ENCODE data around the gene TMEM59. TPM values are rescaled to one million over a fixed set of nuclear protein-coding genes. Genes with fewer than 3 reads are reported as not detected.

Gene TMEM59
- polyA plus RNA-seq, 3 donors: 169 to 925 (median 831) TPM

DNA sequence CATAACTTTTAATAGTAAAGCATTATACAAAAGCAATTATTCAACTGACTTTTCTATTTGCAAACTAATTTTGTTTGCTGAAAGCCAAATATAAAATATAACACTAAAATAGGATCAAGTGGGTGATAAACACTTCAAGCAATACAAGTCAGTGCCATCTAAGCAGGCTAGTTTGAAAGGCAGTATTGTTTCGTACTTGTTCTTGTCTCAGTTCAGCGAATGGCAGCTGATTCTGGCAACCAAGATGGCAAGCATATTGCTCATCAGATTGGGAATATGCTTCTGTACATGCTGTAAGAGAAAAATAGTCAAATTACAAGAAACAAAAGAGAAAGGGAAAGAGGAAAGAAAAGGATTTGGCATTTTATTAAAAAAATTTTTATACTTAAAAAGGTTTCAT, 7.5 kb downstream of the TMEM59 start:
- intact Hi-C loops (cut with micrococcal nuclease): no loop called here

DNA sequence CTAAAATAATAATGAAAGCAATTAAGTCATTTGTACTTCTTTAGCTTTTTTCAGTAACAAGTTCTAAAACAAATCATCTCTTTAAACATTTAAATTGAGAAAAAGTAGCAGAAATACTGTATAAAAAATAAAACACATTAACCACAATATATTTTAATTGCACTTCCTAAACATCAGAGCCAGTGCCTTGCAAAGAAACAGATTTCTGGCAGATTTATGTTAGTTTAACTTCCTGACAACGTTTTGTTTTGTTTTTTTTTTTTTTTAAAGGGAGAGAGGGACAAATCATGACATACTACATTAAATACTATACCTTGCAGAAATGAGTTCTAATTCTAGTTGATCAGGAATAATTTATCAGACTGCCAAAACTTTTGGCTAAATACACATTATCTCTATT, 11.2 kb downstream of the TMEM59 start:
- Mint-ChIP-seq H3K27me3 (ENCODE audit: low read depth in 3 of 3) (no peaks in the 10 kb centered on the region), H3K4me1 (no peaks in the 10 kb centered on the region), H3K27ac (no peak overlapping the region), H3K36me3 (peaks cover 66 to 83% of the 10 kb centered on the region in 2 donors), H3K4me3 (no peak overlapping the region), H3K9me3 (no peaks in the 10 kb centered on the region)
- no CpG with 5 or more reads among the region's 1 CpG for WGBS (ENCODE audit: insufficient coverage)
- Histone ChIP-seq H4K20me1 (ENCODE audit: insufficient read depth, low read length) (peaks cover 52% of the 10 kb centered on the region), H3K9ac (ENCODE audit: insufficient read depth, low read length, poor library complexity, severe bottlenecking) (no peak overlapping the region), H3K4me2 (replicated peaks; ENCODE audit: extremely low read depth, low read length, poor library complexity, severe bottlenecking) (no peak overlapping the region), H3K36me3 (replicated peaks in 1 of 2; ENCODE audit: control insufficient read depth in 1 of 2, insufficient read depth in 2 of 2, low read length in 2 of 2) (peaks cover 91 to 95% of the 10 kb centered on the region in 2 donors), H2AFZ (ENCODE audit: insufficient read depth, low read depth, low read length, poor library complexity, severe bottlenecking) (no peak overlapping the region), H3K27me3 (ENCODE audit: control insufficient read depth in 2 of 2, insufficient read depth in 2 of 2, low read length in 2 of 2) (no peaks in the 10 kb centered on the region), H3K4me1 (ENCODE audit: control insufficient read depth in 1 of 2, insufficient read depth in 2 of 2, low read length in 2 of 2) (no peaks in the 10 kb centered on the region), H3K27ac (ENCODE audit: low read depth in 1 of 2, low read length in 2 of 2) (no peak overlapping the region), H3K79me2 (ENCODE audit: insufficient read depth, low read length) (peaks cover 33% of the 10 kb centered on the region), H3K9me3 (replicated peaks in 1 of 2; ENCODE audit: control insufficient read depth in 1 of 2, insufficient read depth in 1 of 2, low read length in 2 of 2) (no peaks in the 10 kb centered on the region), H3K4me3 (replicated peaks in 1 of 3; ENCODE audit: low read depth in 2 of 3, low read length in 3 of 3) (no peak overlapping the region)
- TF ChIP-seq, protein P1, sequence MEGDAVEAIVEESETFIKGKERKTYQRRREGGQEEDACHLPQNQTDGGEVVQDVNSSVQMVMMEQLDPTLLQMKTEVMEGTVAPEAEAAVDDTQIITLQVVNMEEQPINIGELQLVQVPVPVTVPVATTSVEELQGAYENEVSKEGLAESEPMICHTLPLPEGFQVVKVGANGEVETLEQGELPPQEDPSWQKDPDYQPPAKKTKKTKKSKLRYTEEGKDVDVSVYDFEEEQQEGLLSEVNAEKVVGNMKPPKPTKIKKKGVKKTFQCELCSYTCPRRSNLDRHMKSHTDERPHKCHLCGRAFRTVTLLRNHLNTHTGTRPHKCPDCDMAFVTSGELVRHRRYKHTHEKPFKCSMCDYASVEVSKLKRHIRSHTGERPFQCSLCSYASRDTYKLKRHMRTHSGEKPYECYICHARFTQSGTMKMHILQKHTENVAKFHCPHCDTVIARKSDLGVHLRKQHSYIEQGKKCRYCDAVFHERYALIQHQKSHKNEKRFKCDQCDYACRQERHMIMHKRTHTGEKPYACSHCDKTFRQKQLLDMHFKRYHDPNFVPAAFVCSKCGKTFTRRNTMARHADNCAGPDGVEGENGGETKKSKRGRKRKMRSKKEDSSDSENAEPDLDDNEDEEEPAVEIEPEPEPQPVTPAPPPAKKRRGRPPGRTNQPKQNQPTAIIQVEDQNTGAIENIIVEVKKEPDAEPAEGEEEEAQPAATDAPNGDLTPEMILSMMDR (IDR thresholded peaks at IDR 0.05): no peak
- DNase-seq: no peak
- intact Hi-C loops (cut with micrococcal nuclease): no loop called here

More for the DNA sequence above, 7.5 kb downstream of the TMEM59 start:
- Histone ChIP-seq H2AFZ (ENCODE audit: insufficient read depth, low read depth, low read length, poor library complexity, severe bottlenecking) (no peak overlapping the region), H3K36me3 (replicated peaks in 1 of 2; ENCODE audit: control insufficient read depth in 1 of 2, insufficient read depth in 2 of 2, low read length in 2 of 2) (peaks cover 57 to 68% of the 10 kb centered on the region in 2 donors), H3K4me3 (replicated peaks in 1 of 3; ENCODE audit: low read depth in 2 of 3, low read length in 3 of 3) (no peak overlapping the region), H3K9me3 (replicated peaks in 1 of 2; ENCODE audit: control insufficient read depth in 1 of 2, insufficient read depth in 1 of 2, low read length in 2 of 2) (no peaks in the 10 kb centered on the region), H3K9ac (ENCODE audit: insufficient read depth, low read length, poor library complexity, severe bottlenecking) (no peak overlapping the region), H3K79me2 (ENCODE audit: insufficient read depth, low read length) (peaks cover 69% of the 10 kb centered on the region), H3K27me3 (ENCODE audit: control insufficient read depth in 2 of 2, insufficient read depth in 2 of 2, low read length in 2 of 2) (no peaks in the 10 kb centered on the region), H3K4me1 (ENCODE audit: control insufficient read depth in 1 of 2, insufficient read depth in 2 of 2, low read length in 2 of 2) (peaks cover 6 to 10% of the 10 kb centered on the region in 2 donors), H3K4me2 (replicated peaks; ENCODE audit: extremely low read depth, low read length, poor library complexity, severe bottlenecking) (no peak overlapping the region), H4K20me1 (ENCODE audit: insufficient read depth, low read length) (peaks cover 81% of the 10 kb centered on the region), H3K27ac (ENCODE audit: low read depth in 1 of 2, low read length in 2 of 2) (no peak overlapping the region)
- TF ChIP-seq, protein P1 (IDR thresholded peaks at IDR 0.05): no peak
- no peaks in the 10 kb centered on the region for H3K27me3 Mint-ChIP-seq (ENCODE audit: low read depth in 3 of 3)
- H3K4me1 Mint-ChIP-seq: peaks cover 13% of the 10 kb centered on the region
- 100% methylated on average over 2 of the region's 2 CpGs for WGBS (ENCODE audit: insufficient coverage)
- no peak for DNase-seq
- peaks cover 46 to 59% of the 10 kb centered on the region in 2 donors for H3K36me3 Mint-ChIP-seq
- no peak overlapping the region for H3K4me3 Mint-ChIP-seq
- no peaks in the 10 kb centered on the region for H3K9me3 Mint-ChIP-seq
- H3K27ac Mint-ChIP-seq: no peak overlapping the region

Data from CD14-positive monocyte (primary cell).